GM18502 (cell line): Measurements from ENCODE around the gene PLA2G2E.

Experiments used
- ATAC-seq: cut with Tn5 transposase; IDR thresholded peaks from one replicate; pipeline ENCODE4 v1.9.1; 2021; ENCODE audit warnings: mild to moderate bottlenecking; ENCODE audit not compliant: unreplicated experiment, poor library complexity

PLA2G2E gene, protein sequence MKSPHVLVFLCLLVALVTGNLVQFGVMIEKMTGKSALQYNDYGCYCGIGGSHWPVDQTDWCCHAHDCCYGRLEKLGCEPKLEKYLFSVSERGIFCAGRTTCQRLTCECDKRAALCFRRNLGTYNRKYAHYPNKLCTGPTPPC

DNA sequence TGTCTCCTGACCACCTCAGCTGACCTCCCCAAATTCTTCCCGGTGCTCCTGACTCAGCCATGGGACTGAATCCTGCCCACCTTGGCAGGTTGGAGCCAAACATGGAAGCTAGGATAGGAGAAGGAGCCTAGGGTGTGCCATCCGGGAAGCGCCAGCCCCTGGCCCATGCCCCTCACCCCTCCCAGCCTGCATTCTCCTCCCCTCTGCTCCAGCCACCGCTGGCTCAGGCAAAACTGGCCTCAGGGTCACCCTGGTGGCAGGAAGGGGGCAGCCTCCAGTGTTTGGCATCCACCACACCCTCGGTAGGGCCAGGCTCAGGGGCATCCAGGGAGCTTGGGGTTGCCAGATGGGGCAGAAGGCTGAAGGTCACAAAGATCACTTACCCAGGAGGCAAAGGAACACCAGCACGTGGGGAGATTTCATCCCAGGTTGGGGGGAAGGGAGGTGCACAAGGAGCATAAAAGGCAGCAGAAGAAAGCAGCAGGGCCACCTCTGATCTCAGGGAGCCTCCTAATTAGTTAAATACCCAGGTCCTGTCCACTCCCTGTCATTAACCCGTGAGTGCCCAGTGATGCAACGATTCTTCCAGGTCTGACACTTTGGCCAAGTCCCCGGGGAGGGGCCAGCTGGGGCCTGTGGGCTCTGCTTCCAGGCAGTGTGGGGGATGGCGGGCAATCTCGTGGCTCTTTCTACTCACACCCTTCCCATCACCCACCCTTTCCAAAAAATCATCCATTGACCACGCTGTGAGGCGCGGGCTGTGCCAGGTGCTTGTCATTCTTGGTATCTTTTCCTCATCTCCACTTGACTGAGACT is at the start of gene PLA2G2E:
TSS of gene PLA2G2E (minus strand) at position 481 of the 816 bp plus-strand sequence. CDS start at position 423, 58 bp downstream.
- ATAC-seq, result no peak

DNA sequence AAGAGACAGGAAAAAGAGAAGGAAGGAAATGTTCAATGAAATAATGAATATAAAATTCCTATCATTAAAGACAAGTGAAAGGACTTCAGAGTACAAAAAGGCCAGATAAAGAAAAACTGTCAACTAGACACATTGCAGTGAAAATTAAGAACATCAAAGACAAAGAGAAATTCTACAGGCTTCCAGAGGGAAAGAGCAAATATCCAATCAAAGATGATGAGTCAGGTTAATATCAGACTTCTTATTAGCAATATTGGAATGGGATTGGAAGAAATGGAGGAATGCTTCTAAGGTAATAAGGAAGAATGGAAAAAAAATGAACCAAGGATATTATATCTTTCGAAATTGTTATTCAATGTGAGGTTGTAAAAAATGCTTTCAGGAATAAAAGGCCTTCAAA is 48.2 kb upstream of the PLA2G2E start:
- no peak for ATAC-seq

DNA sequence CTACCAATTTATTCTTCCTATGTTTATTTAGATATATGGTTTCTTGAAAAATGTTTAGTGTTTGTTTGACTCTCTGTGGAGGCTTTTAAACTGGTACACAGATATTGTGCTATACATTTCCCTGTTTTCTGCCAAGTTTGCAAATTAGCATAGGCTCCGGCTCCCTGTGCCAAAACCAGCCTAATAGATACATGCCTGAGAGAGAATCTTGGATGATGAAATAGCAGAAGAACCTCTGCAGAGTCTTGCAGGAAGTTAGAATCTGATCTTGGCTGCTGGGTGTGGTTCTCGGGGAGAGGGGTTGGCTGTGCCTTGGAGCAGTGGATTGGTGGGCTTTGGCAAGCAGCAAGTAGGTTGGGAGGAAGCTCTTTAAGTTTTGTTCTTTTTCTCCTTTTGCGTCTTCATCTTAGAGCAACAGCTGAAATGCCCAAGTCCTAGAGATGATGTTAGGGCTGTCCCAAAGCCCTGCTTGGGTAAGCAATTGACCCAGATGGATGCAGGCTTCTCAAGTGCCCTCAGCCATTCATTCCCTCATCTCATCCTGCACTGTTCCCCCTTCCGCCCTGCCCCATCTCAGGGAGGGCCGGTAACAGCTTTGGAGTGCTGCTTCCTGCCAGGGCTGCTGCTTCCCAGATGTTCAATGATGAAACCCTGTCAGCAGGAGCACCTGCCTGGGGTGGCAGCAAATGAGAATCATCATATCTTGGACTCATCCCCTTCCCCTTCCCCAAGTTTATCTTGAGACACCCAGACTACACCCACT is 46.7 kb upstream of the PLA2G2E start:
- ATAC-seq, result no peak

DNA sequence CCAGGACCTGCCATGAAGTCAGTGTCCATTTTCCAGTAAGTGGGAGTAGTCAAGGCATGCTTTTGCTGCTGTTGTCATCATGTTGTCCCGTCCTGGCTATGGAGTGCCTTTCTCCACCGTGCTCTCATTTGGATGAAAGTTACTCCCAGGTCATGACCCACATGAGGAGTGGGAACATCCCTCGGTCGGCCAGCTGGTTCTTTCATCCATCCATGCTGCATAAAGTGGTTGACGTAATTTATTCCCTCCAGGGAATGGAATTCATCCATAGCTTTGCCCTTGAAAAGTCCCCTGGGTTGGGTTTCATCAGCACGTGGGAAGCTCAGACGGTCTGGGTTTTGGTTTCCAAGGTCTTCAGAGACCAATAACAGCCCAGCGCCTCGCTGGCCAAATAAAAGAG is 44.4 kb upstream of the PLA2G2E start:
- ATAC-seq, result no peak

DNA sequence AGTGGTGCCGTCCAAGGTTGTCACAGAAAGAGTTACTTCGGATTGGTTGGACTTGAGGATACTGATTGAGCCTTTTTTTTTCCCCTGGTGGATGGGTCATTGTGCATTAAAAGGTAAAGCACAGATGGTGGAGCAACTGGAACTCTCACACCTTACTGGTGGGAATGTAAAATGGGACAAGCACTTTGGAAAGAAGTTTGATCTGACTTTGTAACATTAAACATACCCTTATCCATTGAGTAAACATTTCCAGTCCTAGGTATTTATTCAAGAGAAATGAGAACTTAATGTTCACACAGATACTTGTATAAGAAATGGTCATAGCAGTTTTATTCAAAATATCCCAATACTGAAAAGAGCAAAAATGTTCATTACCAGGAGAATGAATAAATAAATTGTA is 41.1 kb upstream of the PLA2G2E start:
- ATAC-seq, result no peak

DNA sequence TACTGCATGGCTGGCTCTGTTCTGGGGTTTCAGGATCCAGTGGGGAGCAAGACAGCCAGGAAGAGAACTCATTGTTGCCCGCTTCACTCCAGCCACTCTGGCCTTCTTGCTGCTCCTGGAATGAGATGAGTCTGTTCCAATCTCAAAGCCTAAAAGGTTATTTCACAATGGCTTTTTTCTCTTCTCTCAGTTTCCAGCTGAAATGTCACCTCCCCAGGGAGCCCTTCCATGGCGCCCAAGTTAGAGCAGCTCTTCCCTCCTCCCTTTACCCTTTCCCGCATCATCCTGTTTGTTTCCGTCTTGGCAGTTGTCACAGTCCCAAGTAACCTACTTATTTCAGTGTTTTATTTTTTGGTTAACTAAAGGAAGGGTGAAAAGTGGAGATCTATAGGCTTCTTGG is 40.2 kb upstream of the PLA2G2E start:
- no peak for ATAC-seq

DNA sequence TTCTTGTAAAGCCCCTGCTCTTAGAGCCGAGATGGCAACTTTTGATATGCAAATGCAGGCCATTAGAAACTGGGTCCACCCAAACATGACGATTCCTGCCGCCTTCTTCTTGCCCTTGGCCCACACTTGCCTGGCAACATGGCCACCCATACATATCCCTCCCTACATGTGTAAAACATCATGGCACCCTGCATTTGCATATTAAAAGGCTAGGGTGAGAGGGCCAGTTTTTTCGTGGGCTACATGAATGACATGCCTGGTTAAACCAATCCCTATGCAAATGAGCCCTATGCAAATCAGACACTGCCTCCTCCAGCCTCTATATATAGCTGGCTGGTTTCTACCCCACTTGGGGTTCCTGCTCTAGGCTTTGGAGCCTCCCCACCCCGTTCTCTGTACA is 37.2 kb upstream of the PLA2G2E start:
- no peak for ATAC-seq

DNA sequence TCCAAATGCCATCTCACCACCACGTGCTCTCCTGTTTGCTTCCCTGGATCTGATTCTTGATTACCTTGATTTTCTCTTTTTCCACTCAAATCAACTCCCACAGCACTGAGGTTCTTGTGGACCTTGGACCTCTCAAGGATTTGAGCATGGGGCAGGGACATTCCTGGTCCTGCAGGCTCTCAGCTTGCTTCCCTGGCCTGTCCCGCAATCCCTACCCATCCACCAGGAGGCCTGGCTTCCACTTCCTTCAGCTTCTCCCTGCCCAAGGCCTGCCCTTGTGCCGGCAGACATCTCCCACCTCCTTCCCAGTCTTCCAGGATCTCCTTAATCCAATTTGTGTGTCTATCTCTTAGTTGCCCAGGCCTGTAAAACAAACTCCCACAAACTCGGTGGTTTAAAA is 34.4 kb upstream of the PLA2G2E start:
- no peak for ATAC-seq

DNA sequence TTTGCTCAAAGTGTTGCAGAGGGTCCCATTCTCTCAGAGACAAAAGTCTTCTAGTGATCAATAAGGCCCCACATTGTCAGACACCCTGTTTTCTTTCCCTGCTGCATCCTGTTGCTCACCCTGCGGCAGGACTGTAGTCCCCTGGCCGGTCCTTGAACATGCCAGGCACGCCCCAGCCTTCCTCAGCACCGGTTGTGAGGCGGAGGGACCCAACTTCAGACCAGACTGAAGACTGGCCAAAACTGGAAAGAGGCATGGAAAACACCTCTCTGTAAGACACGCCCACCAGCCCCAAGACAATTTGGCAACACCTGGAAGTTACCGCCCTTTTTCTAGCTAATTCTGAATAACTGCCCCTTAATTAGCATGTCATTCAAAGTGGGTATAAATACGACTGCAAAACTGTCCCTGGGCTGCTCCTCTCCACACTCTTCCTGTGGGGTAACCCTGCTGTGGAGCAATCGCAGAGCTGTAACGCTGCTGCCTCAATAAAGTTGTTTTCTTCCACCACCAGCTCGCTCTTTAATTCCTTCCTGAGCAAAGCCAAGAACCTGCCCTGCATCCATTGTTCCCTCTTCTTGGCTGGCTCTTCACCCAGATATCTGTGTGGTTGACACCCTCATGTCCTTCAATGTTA is 32.2 kb upstream of the PLA2G2E start:
- no peak for ATAC-seq

DNA sequence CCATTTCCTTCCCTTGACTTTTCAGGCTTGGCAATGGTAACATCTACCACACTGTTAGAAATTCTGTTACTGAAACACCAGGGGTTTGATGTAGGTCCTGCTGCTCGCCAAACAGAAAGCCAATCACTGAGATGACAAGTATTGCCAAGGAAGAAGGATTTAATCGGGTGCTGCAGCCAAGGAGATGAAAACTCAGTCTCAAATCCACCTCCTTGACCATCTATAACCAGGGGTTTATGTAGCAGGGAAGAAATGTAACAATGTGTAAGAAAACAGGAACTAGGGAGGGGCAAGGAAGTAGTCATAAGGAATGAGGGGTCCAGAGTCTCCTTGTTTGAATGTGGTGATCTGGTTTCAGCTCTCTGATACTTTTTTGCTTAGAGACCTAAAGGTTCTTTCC is 30.6 kb upstream of the PLA2G2E start:
- ATAC-seq, result no peak

DNA sequence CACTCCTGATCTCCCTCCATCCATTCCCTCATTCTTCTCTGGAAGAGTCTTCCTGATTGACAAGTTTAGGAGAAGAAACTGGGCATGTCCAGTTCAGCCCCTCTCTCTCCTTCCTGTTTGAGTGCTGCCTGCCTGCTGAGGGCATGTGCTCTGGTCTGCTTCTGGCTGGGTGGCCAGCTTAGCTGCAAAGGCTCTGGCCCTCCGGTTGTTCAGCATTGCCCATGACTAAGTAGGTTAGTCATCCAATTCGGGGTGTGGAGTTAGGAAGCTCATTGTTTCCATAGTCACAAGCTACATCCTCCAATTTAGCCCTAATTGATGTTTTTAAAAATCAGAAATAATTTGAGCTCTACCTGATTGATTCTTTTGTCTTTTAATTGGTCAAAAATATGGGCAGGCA is 25.6 kb upstream of the PLA2G2E start:
- no peak for ATAC-seq

DNA sequence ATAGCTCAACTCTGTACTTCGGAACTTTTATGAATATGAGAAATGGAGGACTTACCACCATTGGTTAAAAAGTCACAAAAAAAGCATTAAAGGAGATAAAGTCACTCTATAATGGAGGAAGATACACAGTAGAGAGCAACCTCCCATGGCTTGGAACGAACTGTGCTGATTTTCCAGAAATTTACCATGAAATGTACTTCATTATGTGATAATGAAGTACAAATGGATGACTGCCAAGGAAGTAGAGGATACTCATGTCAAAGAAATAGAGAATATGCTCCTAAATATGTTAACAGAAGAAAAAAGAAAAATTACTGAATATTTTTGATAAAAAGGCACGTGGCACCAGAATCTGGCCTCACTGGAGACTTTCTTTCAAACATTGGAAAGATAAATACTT is 23.6 kb upstream of the PLA2G2E start:
- ATAC-seq, result no peak

DNA sequence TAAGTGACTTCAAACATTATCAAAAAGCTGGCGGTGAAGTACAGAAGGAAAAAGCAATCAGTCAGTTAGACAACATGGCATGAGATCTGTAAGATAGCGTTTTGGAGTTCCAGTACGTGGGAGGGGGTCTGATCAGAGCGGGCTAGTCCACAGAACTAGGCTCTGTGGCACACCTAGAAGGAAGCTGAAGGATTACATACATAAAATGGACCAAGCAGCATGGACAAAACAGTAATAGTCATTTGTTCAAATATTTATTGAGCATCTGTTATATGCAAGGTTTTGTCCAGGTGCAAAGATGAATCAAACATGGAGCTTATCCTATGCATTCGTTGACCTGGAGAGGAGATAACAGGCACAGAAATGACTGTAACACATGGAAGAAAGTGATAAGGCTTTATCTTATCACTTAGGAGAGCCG is 22.9 kb upstream of the PLA2G2E start:
- no peak for ATAC-seq

DNA sequence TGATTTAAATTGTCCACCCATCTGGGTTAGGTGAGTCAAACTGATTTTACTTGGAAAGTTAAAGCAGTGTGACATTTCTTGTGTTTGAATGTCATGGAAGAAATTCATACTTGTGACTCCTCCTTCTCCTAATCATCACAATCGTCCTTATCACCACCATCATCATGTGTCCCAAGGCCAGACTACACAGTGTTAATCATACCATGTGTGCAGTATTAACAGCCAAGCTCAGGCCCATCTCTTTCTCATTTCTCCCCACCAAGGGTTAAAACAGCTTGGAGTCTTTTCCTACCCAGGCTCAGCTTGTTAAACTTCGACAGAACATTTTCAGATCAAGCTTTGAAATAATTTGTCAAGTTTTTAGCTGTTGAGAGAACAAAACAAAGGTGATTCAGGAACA is 22.5 kb upstream of the PLA2G2E start:
- no peak for ATAC-seq

DNA sequence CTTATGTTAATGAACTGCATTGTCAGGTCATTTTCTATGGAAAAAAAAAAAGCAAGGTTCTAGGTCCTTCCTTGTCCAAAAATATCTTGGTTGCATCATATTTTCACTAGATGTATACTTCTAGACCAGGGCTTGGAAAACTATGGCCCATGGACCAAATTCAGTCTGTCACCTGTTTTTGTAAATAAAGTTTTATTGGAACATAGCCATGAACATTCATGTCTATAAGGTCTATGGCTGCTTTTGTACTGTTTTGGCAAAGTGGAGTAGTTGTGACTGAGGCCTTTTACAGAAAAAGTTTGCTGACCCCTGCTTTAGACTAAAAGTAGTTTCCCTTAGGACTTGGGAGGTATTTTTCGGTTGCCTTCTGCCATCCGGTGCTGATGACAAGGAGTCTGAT is 19.2 kb upstream of the PLA2G2E start:
- ATAC-seq, result no peak

DNA sequence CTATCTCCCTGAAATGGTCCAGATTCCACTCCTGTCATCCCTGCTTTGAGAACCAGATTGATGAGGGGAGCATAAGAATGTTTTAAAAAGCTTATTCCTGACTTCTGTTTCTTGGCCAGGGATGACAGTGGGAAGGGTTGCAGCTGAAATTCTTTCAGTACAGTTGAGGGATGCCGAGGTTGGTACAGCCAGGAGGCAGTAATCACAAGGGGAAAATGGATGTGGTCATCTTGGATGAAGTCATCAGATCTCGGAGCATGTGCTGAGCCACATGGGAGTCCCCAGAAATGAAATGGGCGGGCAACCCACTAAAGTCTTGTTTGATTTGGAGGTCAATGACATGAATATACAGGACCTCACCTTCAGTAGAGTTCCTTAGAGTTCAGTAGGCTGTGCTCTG is 18.7 kb upstream of the PLA2G2E start:
- no peak for ATAC-seq

DNA sequence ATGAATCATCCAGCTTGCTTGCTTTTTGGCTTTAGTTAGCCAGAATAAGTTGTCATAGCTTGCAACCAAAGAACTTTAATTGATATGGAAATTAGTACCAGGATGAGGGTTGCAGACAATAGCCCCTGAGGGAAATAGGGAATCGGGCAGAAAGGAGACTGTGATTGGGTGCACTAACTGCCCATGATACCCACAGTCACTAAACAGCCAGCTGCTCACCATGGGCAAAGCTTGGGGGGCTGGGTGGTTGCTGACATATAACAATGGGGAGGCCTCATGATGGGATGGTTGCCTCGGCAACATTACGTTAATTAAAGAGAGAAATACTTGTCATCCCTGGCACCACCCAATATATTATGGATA is 17.8 kb upstream of the PLA2G2E start:
- no peak for ATAC-seq

DNA sequence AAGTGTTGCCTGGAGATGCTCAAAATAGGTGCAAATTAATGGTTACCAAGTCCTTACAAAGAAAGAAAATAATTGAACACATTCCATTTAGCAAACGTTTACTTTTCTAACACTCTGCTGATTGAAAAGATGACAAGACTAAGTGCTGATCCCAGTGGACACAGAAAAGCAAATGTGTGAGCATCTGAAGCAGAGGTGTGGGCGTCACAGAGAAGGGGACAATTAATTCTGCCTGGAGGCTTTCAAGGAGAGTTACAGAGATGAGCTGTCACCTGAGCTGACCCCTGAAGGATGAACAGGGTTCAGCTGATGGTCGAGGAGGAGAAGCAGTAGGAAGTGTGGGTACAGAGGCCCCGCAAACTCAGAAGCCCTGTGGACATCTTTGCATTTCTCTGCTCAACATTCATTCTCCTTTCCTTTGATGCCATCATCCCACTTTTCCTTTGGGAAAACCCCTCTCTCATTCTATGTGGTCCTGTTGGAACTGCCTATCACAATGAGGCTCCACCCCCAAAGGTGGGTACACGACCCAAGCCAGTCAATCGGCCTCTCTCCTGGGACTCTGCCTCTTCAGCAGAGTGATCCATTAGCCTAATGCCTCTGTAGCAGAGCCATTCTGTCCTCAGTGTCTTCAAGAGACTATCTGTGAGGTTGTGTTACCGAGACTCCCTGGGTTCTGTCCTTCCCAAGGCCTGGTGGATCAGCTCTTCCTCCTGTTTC is 17.2 kb upstream of the PLA2G2E start:
- ATAC-seq, result no peak

DNA sequence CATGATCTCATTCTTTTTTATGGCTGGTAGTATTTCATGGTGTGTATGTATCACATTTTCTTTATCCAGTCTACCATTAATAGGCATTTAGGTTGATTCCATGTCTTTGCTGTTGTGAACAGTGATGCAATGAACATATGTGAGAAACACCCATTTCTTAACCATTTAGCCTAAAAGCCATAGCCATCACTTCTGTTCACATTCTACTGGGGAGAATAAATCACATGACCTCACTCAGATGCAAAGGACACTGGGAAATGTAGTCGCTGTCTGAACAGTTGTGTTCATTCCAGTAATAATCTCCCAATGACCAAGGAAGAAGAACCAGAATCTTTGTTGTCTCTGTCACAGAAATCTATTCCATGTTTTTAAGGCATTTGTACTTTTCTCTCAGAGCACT is 15.1 kb upstream of the PLA2G2E start:
- ATAC-seq, result no peak

DNA sequence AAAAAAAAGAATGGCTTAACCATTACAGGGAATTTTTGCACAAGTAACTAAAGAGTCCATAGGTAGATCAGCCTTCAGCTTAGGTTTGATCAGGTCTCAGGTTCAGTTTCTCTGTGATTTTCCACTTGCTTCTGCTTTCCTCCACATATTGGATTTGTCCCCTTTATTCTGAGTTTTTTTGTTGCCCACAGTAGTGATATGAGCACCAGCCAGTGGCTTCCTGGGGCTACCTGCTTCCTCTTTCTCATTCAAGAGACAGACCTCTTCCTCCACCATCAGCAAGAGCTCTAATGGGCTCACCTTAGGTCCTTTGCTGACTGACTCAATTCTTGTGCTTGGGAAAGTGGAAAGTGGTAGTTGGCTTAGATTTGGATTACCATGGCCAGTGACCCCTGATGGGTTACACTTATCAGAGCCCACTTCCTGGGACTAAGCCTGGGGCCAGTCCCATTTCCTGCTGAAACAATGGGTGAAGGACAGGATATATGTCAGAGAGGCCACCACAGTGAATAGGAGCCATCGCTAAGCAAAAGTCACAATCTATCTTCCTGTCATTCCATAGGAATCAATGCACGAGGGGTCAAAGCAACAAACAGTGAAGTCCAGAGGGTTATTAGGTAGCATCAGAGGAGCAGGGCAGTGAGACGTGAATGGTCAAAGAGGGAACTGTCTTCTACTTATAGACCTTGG is 12.8 kb upstream of the PLA2G2E start:
- ATAC-seq, result no peak
